Fibroblast of lung (primary cell): ENCODE measurements around the gene SLC7A14. TPM values are rescaled to one million over a fixed set of nuclear protein-coding genes. Genes with fewer than 3 reads are reported as not detected.

Source experiments
- DNase-seq, 2 donors: peaks; one replicate each; pipeline versions ENCODE4 v3.0.0 to v3.0.0-alpha.2; 2010; ENCODE audit warnings: low read depth in 2 of 2
- H2AFZ ChIP-seq: 2 replicates; pipeline ENCODE4 v1.5.1; 2012; ENCODE audit warnings: low read length, control low read depth, inconsistent platforms
- H3K27ac ChIP-seq: 2 replicates; pipeline ENCODE4 v1.5.1; 2011; ENCODE audit warnings: low read length, control low read depth; ENCODE audit not compliant: insufficient read depth
- H3K27me3 ChIP-seq: 2 replicates; pipeline ENCODE4 v1.5.1; 2011; ENCODE audit warnings: mild to moderate bottlenecking, low read length; ENCODE audit not compliant: control insufficient read depth, insufficient read depth
- H3K36me3 ChIP-seq: 2 replicates; pipeline ENCODE4 v1.5.1; 2011; ENCODE audit warnings: low read length; ENCODE audit not compliant: control insufficient read depth, insufficient read depth
- H3K4me1 ChIP-seq: 2 replicates; pipeline ENCODE4 v1.5.1; 2011; ENCODE audit warnings: low read length; ENCODE audit not compliant: control insufficient read depth, insufficient read depth; ENCODE audit errors: extremely low read depth
- H3K4me2 ChIP-seq: 2 replicates; pipeline ENCODE4 v1.5.1; 2011; ENCODE audit warnings: low read length, control low read depth; ENCODE audit not compliant: insufficient read depth; ENCODE audit errors: extremely low read depth
- H3K4me3 ChIP-seq, 4 experiments: fragments of 200-600 bp in 1 of 4; sonication (generic) in 1 of 4; replicated peaks in 1 of 4; 2 replicates each; pipeline ENCODE4 v1.5.1; 2011 to 2016; ENCODE audit warnings: low read length in 4 of 4, low read depth in 3 of 4, mild to moderate bottlenecking in 3 of 4, control low read depth in 2 of 4, inconsistent platforms in 1 of 4, mixed read lengths in 1 of 4; ENCODE audit not compliant: insufficient read depth in 1 of 4; ENCODE audit errors: control extremely low read depth in 1 of 4
- H3K79me2 ChIP-seq: 2 replicates; pipeline ENCODE4 v1.5.1; 2012; ENCODE audit warnings: mild to moderate bottlenecking, low read length, inconsistent platforms; ENCODE audit not compliant: control insufficient read depth, insufficient read depth
- H3K9ac ChIP-seq: 2 replicates; pipeline ENCODE4 v1.5.1; 2011; ENCODE audit warnings: mild to moderate bottlenecking, low read length, control low read depth; ENCODE audit not compliant: insufficient read depth
- H3K9me3 ChIP-seq: 2 replicates; pipeline ENCODE4 v1.5.1; 2012; ENCODE audit warnings: low read depth, low read length; ENCODE audit not compliant: control insufficient read depth, insufficient read depth
- H4K20me1 ChIP-seq: 2 replicates; pipeline ENCODE4 v1.5.1; 2011; ENCODE audit warnings: low read length; ENCODE audit not compliant: control insufficient read depth, insufficient read depth; ENCODE audit errors: extremely low read depth
- EZH2 ChIP-seq: IDR thresholded peaks from 2 replicates; pipeline ENCODE4 v1.5.1; 2012; ENCODE audit warnings: low read length, control low read depth, mild to moderate bottlenecking; ENCODE audit errors: missing control alignments
- polyA plus RNA-seq, 2 donors: library from polyadenylated mRNA; depleted of rRNA in 1 of 2; stranded (reverse) in 1 of 2; unstranded in 1 of 2; fragments of >200 nt; gene quantifications; 2 replicates each; pipeline ENCODE4 v1.2.1, GENCODE V29; 2011 to 2012; ENCODE audit warnings: missing spikeins in 1 of 2
- total RNA-seq: library from RNA; depleted of rRNA; stranded (reverse); fragments of >200 nt; gene quantifications from 2 replicates; pipeline ENCODE4 v1.2.1, GENCODE V29; 2014
- TF ChIP-seq, protein P1 (sequence below), 2 donors: IDR thresholded peaks in 1 of 2; conservative IDR thresholded peaks in 1 of 2; 1 replicate in 1 of 2; 2 replicates in 1 of 2; pipeline ENCODE4 v1.5.1; 2011 to 2012; ENCODE audit warnings: low read length in 2 of 2, control low read depth in 1 of 2, inconsistent platforms in 1 of 2, low read depth in 1 of 2, mild to moderate bottlenecking in 1 of 2

SLC7A14 gene
- total and polyA plus RNA-seq, 2 donors (not counting 1 experiment from before 2014, with no cell fraction given), result 1.3 to 3.4 TPM

DNA sequence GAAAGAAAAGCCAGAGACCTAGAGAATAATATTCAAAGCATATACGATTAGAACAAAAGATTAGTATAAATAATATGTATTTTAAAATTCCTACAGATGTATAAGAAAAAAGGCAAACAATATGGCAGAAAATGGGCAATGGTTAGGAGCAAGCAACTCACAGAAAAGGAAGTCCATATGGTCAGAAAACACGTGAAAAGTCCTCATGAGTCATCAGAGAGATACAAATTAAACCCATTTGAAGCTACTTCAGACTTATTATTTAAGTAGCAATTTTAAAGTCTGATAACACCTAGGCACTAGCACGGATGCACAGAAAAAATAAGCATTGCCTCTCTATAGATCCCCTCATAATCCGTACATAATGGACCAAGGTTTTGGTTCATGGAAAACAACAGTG lies 25.6 kb downstream of the SLC7A14 start:
- Histone ChIP-seq H3K9ac (no peak overlapping the region), H3K79me2 (no peaks in the 10 kb centered on the region), H4K20me1 (no peaks in the 10 kb centered on the region), H3K27me3 (no peaks in the 10 kb centered on the region), H2AFZ (no peak overlapping the region), H3K4me1 (peaks cover 6% of the 10 kb centered on the region), H3K4me2 (no peak overlapping the region), H3K27ac (no peak overlapping the region), H3K36me3 (no peaks in the 10 kb centered on the region), H3K9me3 (no peaks in the 10 kb centered on the region), H3K4me3 (no peak overlapping the region)
- TF ChIP-seq EZH2, result no peak
- TF ChIP-seq, protein P1, sequence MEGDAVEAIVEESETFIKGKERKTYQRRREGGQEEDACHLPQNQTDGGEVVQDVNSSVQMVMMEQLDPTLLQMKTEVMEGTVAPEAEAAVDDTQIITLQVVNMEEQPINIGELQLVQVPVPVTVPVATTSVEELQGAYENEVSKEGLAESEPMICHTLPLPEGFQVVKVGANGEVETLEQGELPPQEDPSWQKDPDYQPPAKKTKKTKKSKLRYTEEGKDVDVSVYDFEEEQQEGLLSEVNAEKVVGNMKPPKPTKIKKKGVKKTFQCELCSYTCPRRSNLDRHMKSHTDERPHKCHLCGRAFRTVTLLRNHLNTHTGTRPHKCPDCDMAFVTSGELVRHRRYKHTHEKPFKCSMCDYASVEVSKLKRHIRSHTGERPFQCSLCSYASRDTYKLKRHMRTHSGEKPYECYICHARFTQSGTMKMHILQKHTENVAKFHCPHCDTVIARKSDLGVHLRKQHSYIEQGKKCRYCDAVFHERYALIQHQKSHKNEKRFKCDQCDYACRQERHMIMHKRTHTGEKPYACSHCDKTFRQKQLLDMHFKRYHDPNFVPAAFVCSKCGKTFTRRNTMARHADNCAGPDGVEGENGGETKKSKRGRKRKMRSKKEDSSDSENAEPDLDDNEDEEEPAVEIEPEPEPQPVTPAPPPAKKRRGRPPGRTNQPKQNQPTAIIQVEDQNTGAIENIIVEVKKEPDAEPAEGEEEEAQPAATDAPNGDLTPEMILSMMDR (conservative IDR thresholded peaks at IDR 0.05 in 1 of 2, IDR thresholded peaks at IDR 0.05 in 1 of 2; ENCODE audit: low read depth in 1 of 2, low read length in 2 of 2), result no peak
- DNase-seq, result peak in 1 of 2 donors; percentile 15

DNA sequence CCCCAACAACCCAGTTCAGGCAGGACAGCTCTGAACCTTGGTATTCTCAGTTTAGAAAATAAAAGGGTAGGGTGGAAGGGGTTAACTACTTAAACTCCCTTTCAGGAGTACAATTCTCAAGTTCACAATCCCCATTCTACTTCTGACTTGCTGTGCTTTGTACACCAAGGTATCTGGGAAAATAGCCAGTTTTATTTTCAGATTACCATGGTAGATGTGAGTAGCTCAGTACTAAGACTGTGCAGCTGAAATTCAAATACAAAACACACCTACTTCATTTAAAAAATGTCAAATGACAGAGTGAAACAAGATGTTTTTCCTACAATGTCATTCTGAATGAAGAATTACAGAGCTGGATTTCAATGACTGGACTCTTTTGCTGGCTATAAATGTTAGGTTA lies 27.4 kb downstream of the SLC7A14 start:
- TF ChIP-seq EZH2, result no peak
- TF ChIP-seq, protein P1 (conservative IDR thresholded peaks at IDR 0.05 in 1 of 2, IDR thresholded peaks at IDR 0.05 in 1 of 2; ENCODE audit: low read depth in 1 of 2, low read length in 2 of 2), result no peak
- no peaks in the 10 kb centered on the region for H3K4me1 ChIP-seq
- H4K20me1 ChIP-seq, result no peaks in the 10 kb centered on the region
- no peak overlapping the region for H3K9ac ChIP-seq
- H2AFZ ChIP-seq, result no peak overlapping the region
- DNase-seq, result peak in 1 of 2 donors; percentile 17
- no peaks in the 10 kb centered on the region for H3K27me3 ChIP-seq
- H3K27ac ChIP-seq, result no peak overlapping the region
- no peaks in the 10 kb centered on the region for H3K9me3 ChIP-seq
- H3K4me2 ChIP-seq, result no peak overlapping the region
- no peaks in the 10 kb centered on the region for H3K79me2 ChIP-seq
- H3K4me3 ChIP-seq, result no peak overlapping the region
- H3K36me3 ChIP-seq, result no peaks in the 10 kb centered on the region

DNA sequence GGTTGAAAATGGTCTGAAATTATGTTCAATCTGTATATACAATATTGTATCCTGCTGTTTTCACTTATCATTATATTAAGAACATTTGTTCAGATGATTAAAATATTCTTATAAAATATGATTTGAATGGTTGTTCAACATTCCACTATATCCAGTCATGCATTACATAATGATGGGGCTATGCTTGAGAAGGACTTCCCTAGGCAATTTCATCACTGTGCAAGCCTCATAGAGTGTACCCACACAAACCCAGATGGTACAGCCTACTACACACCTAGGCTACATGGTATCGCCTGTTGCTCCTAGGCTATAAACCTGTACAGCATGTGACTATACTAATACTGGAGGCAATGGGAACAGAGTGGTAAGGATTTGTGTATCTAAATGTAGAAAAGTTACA lies 30.5 kb downstream of the SLC7A14 start:
- peak in 1 of 2 donors; percentile 47 for DNase-seq
- Histone ChIP-seq H3K27ac (no peak overlapping the region), H3K4me3 (no peak overlapping the region)

More for the DNA sequence above, 30.5 kb downstream of the SLC7A14 start:
- no peaks in the 10 kb centered on the region for H3K36me3 ChIP-seq
- no peaks in the 10 kb centered on the region for H3K79me2 ChIP-seq
- H3K4me1 ChIP-seq, result no peaks in the 10 kb centered on the region
- no peak for TF ChIP-seq EZH2
- TF ChIP-seq, protein P1 (conservative IDR thresholded peaks at IDR 0.05 in 1 of 2, IDR thresholded peaks at IDR 0.05 in 1 of 2; ENCODE audit: low read depth in 1 of 2, low read length in 2 of 2), result no peak
- H3K4me2 ChIP-seq, result no peak overlapping the region
- no peak overlapping the region for H2AFZ ChIP-seq
- H3K9ac ChIP-seq, result no peak overlapping the region
- H4K20me1 ChIP-seq, result no peaks in the 10 kb centered on the region
- no peaks in the 10 kb centered on the region for H3K9me3 ChIP-seq
- no peaks in the 10 kb centered on the region for H3K27me3 ChIP-seq
